Kidney (tissue), 14 donors: ENCODE data around the gene CPVL. TPM values are rescaled to one million over a fixed set of nuclear protein-coding genes. Genes with fewer than 3 reads are reported as not detected.

ENCODE experiments used
- DNase-seq, 5 donors: peaks; one replicate each; pipeline ENCODE4 v3.0.0-alpha.2; 2013 to 2020
- FAIRE-seq: peaks from 2 replicates; lab custom pipeline; 2012; peaks lifted over from hg19 to GRCh38; lab: Jason Lieb, UNC
- H3K27ac ChIP-seq, 2 donors: one replicate each; pipeline ENCODE4 v1.7.0; 2013; ENCODE audit warnings: low read depth in 2 of 2, low read length in 2 of 2, inconsistent platforms in 1 of 2
- H3K27me3 ChIP-seq: one replicate; pipeline ENCODE4 v1.7.1; 2013; ENCODE audit warnings: low read length, inconsistent platforms; ENCODE audit not compliant: control insufficient read depth, insufficient read depth
- H3K36me3 ChIP-seq, 3 donors: one replicate each; pipeline versions ENCODE4 v1.7.0 to v1.7.1; 2013; ENCODE audit warnings: low read length in 3 of 3, control low read depth in 1 of 3, inconsistent platforms in 1 of 3; ENCODE audit not compliant: insufficient read depth in 3 of 3, control insufficient read depth in 2 of 3
- H3K4me1 ChIP-seq, 3 donors: one replicate each; pipeline versions ENCODE4 v1.7.0 to v1.7.1; 2013; ENCODE audit warnings: low read length in 3 of 3, inconsistent platforms in 1 of 3, low read depth in 1 of 3; ENCODE audit not compliant: control insufficient read depth in 2 of 3, insufficient read depth in 2 of 3
- H3K4me3 ChIP-seq, 3 donors: one replicate each; pipeline versions ENCODE4 v1.7.0 to v1.8.1; 2013; ENCODE audit warnings: low read length in 3 of 3, control low read depth in 1 of 3, inconsistent platforms in 1 of 3
- H3K9ac ChIP-seq, 3 donors: one replicate each; pipeline versions ENCODE4 v1.7.0 to v1.7.1; 2013; ENCODE audit warnings: low read length in 3 of 3, control low read depth in 1 of 3, inconsistent platforms in 1 of 3
- H3K9me3 ChIP-seq, 3 donors: one replicate each; pipeline versions ENCODE4 v1.7.0 to v1.7.1; 2013; ENCODE audit warnings: low read length in 3 of 3, control low read depth in 1 of 3, inconsistent platforms in 1 of 3; ENCODE audit not compliant: control insufficient read depth in 2 of 3, insufficient read depth in 1 of 3
- CTCF ChIP-seq: IDR thresholded peaks from 3 replicates; pipeline ENCODE4 v1.5.1; 2012; ENCODE audit warnings: mild to moderate bottlenecking, moderate library complexity, borderline replicate concordance; ENCODE audit not compliant: insufficient read depth; ENCODE audit errors: extremely low read depth
- intact Hi-C: fragments of 100-400 bp; cut with DNase I; formaldehyde crosslinking; loops from one replicate; pipeline ENCODE4 v1.11.1; 2022
- polyA plus RNA-seq: library from polyadenylated mRNA; stranded (reverse); fragments of 350-450 nt; fragmentation: Illumina TruSeq; extraction: RNeasy Lipid Tissue Mini Kit (QIAGEN cat#74804); gene quantifications from one replicate; pipeline ENCODE4 v1.2.3, GENCODE V29; 2014; ENCODE audit warnings: low read depth, low replicate concordance; ENCODE audit not compliant: insufficient read depth
- total RNA-seq: library from RNA; stranded (reverse); fragmentation: NEBNext Ultra II Directional; extraction: Animal tissue kit (Norgen Biotek cat#: 25700); gene quantifications from one replicate; pipeline ENCODE4 v1.2.1, GENCODE V29; 2021
- donor health status: control.
- donor health status: control.
- donor health status: control.
- donor health status: control.
- donor health status: control.
- donor health status: DM: yes; HTN: yes; CAD: no.
- donor health status: Normal renal cell carcinoma (clear cell type).

CPVL gene
- total and polyA plus RNA-seq, 2 donors from 2014 or later: 104 to 133 TPM

GRCh38 chr7:28957751-28958234 lies 188.5 kb downstream of the CPVL start:
- intact Hi-C loops: loop anchor here (10.0 kb wide), 1 partner anchor 147 kb away; no protein-coding TSS in a partner anchor
- DNase-seq (peak; percentile 62 to 81 (median 63)), FAIRE-seq (no peak)
- Histone ChIP-seq H3K4me3 (peak overlapping the region; percentile 36 to 82 (median 66)), H3K27me3 (no peaks in the 10 kb centered on the region), H3K9me3 (no peaks in the 10 kb centered on the region), H3K36me3 (no peaks in the 10 kb centered on the region), H3K9ac (peak overlapping the region in 1 of 3 donors; percentile 26), H3K27ac (peak overlapping the region in 1 of 2 donors; percentile 41), H3K4me1 (peaks cover 5 to 23% (median 20%) of the 10 kb centered on the region in 3 donors)
- TF ChIP-seq CTCF: no peak

- peak overlapping the region; percentile 36 to 82 (median 66) for H3K4me3 ChIP-seq
- DNase-seq: peak; percentile 68 to 83 (median 77)
- H3K4me1 ChIP-seq: peaks cover 5 to 27% (median 20%) of the 10 kb centered on the region in 3 donors
- H3K27ac ChIP-seq: peak overlapping the region; percentile 79 to 91
- H3K9me3 ChIP-seq: no peaks in the 10 kb centered on the region
- no peak for FAIRE-seq
- H3K27me3 ChIP-seq: no peaks in the 10 kb centered on the region
- TF ChIP-seq CTCF: peak; percentile 16
- intact Hi-C loops: loop anchor here (10.0 kb wide), 1 partner anchor 148 kb away; no protein-coding TSS in a partner anchor
- H3K36me3 ChIP-seq: peaks cover 0 to under 1% (median 0%) of the 10 kb centered on the region in 3 donors
- H3K9ac ChIP-seq: peak overlapping the region in 2 of 3 donors; percentile 71 to 74
Measured at GRCh38 chr7:28957064-28957750, 189.1 kb downstream of the CPVL start.

- Histone ChIP-seq H3K4me1 (peaks cover 5 to 27% (median 20%) of the 10 kb centered on the region in 3 donors), H3K4me3 (peak overlapping the region; percentile 36 to 82 (median 66)), H3K9me3 (no peaks in the 10 kb centered on the region), H3K9ac (peak overlapping the region in 2 of 3 donors; percentile 71 to 74), H3K27ac (peak overlapping the region; percentile 79 to 91), H3K36me3 (peaks cover 0 to 3% (median 0%) of the 10 kb centered on the region in 3 donors), H3K27me3 (no peaks in the 10 kb centered on the region)
- FAIRE-seq (no peak), DNase-seq (peak; percentile 90 to 93 (median 92))
- intact Hi-C loops: loop anchor here (10.0 kb wide), 1 partner anchor 148 kb away; no protein-coding TSS in a partner anchor
- TF ChIP-seq CTCF: peak; percentile 65
Measured at GRCh38 chr7:28956608-28957063, 189.7 kb downstream of the CPVL start.
